Stimulated activated CD4-positive, alpha-beta T cell treated with anti-CD3 and anti-CD28 coated beads, Interleukin-15, amount 100 ng/mL, for 48 hours (primary cell): ENCODE measurements around the gene TMEM39A.

Experiments
- DNase-seq, 2 donors: peaks; one replicate each; pipeline ENCODE4 v3.0.0-alpha.2; 2020; ENCODE audit warnings: low read depth in 2 of 2

TMEM39A gene

GRCh38 chr3:119453822-119454221, 9.6 kb downstream of the TMEM39A start:
- no peak for DNase-seq

GRCh38 chr3:119444590-119444989, 18.8 kb downstream of the TMEM39A start:
- no peak for DNase-seq

- DNase-seq = no peak
These were observed 20.2 kb downstream of the TMEM39A start for GRCh38 chr3:119443179-119443578.

GRCh38 chr3:119437691-119438258, 25.6 kb downstream of the TMEM39A start:
- DNase-seq = no peak

- DNase-seq = no peak
These were observed 26.4 kb downstream of the TMEM39A start for GRCh38 chr3:119436977-119437376.

- DNase-seq = no peak
These were observed 28.7 kb downstream of the TMEM39A start for GRCh38 chr3:119434703-119435102.

GRCh38 chr3:119433613-119434325, 29.6 kb downstream of the TMEM39A start:
- no peak for DNase-seq

GRCh38 chr3:119428538-119428937, 34.9 kb downstream of the TMEM39A start:
- no peak for DNase-seq

- no peak for DNase-seq
These were observed 35.7 kb downstream of the TMEM39A start for GRCh38 chr3:119427669-119428068.

GRCh38 chr3:119420196-119420595, 43.2 kb downstream of the TMEM39A start:
- DNase-seq = no peak

- DNase-seq = no peak
These were observed 44.8 kb downstream of the TMEM39A start for GRCh38 chr3:119418641-119419040.

GRCh38 chr3:119417771-119418512, 45.5 kb downstream of the TMEM39A start:
- no peak for DNase-seq

GRCh38 chr3:119416873-119417272, 46.5 kb downstream of the TMEM39A start:
- DNase-seq = no peak

GRCh38 chr3:119413603-119414280, 49.7 kb downstream of the TMEM39A start:
- DNase-seq = no peak

GRCh38 chr3:119409844-119410243, 53.6 kb downstream of the TMEM39A start:
- no peak for DNase-seq

GRCh38 chr3:119408243-119408950, 55.0 kb downstream of the TMEM39A start:
- no peak for DNase-seq

GRCh38 chr3:119405315-119405714, 58.1 kb downstream of the TMEM39A start:
- no peak for DNase-seq

- no peak for DNase-seq
These were observed 60.2 kb downstream of the TMEM39A start for GRCh38 chr3:119403201-119403600.

GRCh38 chr3:119402791-119403190, 60.6 kb downstream of the TMEM39A start:
- DNase-seq = no peak

- DNase-seq = no peak
These were observed 61.6 kb downstream of the TMEM39A start for GRCh38 chr3:119401503-119402440.

GRCh38 chr3:119401069-119401468, 62.3 kb downstream of the TMEM39A start:
- no peak for DNase-seq
